GM18517 (cell line): ENCODE data around the gene CEP128.
"Not testable (repeated sequence)": the region's sequence is repeated elsewhere in the genome, so short reads cannot be mapped to it uniquely, and the experiment has no call there.

Experiments used
- ATAC-seq: cut with Tn5 transposase; IDR thresholded peaks from one replicate; pipeline ENCODE4 v1.9.1; 2021; ENCODE audit warnings: mild to moderate bottlenecking, moderate library complexity; ENCODE audit not compliant: unreplicated experiment

Gene CEP128

DNA sequence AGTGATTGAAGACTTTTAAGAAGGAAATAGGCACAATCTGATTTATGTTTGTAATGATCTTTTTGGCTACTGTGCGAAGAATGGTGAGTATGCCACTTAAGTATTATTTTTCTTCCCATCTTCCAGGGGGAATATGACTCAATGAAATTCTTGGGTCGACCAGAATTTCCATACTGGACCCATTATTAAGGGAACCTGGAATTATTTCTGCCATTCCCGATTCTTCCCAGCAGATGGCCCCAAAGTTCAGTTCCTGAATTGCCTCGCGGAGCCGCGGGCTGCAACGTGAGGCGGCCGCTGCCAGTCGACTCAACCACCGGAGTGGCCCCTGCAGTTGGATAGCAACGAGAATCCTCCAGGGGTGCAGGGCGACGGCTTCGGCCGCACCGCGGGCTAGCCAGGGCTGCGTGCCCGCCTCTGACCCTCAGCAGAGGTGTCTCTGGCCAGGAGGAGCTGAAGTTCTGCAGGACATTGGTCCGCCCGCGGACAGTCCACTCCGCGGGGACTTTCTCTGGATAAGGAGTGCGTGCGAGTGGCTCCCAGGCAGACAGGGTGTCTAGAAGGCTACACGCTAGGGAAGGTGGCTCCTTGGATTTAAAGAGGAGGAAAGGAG, 13.3 kb upstream of the CEP128 start:
- no peak for ATAC-seq

DNA sequence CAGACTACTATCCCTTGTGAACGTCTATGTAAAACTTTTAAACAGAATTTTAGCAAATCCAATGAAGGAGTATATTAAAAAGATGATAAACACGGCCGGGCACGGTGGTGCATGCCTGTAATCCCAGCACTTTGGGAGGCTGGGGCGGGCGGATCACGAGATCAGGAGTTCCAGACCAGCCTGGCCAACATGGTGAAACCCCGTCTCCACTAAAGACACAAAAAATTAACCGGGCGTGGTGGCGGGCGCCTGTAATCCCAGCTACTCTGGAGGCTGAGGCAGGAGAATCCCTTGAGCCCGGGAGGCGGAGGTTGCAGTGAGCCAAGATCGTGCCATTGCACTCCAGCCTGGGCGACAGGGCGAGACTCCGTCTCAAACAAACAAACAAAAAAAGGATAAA, 11.7 kb upstream of the CEP128 start:
- ATAC-seq = not testable (repeated sequence)

DNA sequence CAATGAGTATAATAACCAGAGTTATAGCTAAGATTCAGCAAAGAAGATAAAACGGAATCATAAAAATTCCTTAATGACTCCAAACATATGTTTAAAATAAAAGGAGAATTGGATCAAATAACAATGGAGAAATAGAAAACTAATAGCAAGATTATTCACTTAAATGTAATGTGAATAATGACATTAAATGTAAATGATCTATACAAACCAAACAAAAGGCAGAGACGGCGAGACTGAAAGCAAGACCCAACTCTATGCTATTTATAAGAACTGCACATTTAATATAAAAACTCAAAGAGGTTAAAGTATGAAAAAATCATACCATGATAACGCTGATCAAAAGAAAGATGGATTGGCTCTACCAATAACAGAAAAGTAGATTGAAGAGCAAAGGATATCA, 10.0 kb upstream of the CEP128 start:
- ATAC-seq = no peak

DNA sequence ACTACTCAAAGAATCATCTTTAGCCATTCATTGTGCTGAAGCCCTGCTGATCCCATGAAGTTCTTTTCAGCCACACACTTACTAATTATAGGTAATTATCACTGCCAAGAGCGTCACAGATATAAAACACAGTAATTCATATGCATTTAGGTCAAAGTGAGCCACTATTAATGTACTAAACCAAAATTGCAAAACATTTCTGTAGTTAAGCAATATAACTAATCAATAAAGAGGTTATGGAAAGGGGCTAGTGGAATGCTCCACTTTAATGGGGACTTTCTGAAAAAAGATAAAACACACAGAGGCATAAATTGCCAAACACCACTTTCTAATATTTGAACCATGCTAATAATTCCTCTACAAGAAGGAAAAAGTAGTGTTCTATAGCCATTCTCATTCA, 6.8 kb upstream of the CEP128 start:
- no peak for ATAC-seq

DNA sequence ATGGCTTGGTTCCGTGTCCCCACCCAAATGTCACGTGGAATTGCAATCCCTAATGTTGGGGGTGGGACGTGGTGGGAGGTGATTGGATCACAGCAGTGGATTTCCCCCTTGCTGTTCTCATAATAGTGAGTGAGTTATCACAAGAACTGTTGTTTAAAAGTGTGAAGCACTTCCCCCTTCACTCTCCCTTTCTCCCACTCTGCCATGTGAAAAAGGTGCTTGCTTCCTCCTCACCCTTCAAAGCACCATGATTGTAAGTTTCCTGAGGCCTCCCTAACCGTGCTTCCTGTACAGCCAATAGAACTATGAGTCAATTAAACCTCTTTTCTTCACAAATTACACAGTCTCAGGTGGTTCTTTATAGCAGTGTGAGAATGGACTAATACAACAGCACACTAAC, 5.3 kb upstream of the CEP128 start:
- no peak for ATAC-seq

DNA sequence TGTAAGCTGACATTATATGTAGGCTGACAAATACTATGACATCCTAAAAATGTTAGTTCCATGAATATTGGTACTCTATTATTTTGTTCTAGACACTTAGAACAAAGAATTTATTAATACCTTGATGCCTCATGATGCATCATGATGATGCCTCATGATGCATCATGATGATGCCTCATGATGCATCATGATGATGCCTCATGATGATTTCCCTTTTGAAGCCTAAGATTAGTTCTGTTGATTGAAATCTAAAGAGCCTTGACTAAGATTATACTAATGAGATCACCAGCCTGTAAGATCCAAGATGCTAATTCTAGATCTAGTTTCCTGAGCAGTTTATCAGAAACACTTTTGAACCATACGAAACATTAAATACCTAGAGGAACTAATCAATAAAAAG, 4.6 kb upstream of the CEP128 start:
- ATAC-seq = no peak

DNA sequence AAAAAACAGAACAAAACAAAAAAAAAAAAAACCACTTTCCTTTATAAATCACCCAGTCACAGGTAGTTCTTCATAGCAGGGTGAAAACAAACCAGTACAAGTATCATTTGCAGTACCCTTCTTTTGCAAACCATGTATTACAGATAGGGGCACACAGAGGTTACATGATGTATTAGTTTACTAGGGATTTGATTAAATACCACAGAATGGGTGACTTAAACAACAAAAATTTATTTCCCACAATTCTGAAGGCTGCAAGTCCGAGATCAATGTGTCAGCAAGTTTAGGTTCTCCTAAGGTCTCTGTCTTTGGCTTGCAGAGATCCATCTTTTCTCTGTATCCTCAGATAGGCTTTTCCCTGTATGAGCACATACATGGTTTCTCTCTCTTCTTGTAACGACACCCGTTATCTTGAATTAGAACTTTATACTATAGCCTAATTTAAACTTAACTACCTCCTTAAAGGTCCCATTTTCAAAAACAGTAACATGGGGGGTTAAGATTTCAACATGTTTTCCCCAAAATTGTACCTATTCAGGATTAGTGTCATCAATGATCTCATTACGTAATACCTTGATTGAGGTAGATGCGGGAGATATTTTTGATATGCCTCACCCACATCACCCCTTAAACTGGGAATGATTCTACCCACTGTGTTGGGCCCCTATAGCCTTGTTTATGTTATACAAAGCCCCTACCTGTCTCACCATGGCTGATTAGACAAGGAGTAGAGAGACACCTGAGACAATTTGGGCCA, 3.5 kb upstream of the CEP128 start:
- ATAC-seq = no peak

DNA sequence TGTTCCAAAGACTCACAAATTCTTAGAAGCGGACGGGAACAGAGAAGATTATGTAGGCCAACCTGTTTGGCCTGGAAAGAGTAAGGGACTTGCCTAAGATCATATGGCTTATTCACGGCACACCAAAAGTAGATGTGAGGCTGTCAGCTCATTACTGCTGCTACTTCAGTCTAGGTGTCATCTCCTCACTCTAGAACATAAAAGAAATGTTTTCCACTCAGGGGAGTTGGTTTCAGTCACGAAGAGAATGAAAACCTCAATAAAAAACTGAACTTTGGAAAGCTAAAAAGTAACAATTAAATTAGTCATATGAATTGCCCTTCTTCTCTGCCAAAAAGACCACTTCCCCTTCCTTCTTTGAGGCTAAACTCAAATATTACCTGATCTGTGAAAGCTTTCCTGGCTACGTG, 658 bp upstream of the CEP128 start:
- ATAC-seq = peak; percentile 7

DNA sequence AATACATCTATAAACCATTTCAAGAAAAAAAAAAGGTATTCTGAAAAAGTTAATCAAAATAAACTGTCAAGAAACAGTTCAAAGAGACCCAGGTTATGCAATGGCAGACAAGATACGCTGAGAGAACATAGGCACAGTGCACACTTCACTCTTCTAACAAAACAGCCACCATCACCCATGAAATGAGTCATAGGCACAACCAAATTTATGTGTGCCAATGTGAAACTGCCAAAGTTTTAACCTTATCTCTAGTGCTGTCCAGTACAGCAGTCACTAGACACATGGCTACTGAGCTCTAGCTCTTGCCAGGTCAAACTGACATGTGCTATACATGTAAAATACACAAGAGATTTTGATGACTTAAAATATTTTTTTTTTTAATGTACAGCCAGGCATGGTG, 1.4 kb downstream of the CEP128 start:
- peak; percentile 51 for ATAC-seq

DNA sequence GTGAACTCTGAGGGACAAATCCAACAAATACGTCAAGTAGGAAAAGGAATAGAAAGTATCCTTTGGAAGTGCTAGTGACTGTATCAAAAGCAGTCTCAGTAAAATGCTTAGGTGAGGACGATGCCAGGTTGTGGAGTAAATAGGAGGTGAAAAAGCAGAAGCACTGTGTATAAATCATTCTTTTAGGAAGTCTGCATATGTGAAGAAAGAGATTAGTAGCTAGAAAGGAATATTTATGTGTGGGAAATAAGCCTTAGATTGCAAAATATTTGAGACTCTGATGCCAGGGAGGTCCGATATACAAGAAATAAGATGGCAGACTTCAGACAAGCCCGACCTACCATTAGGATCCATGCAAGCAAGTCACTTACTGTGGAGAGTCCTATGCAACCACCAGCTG, 7.9 kb downstream of the CEP128 start:
- ATAC-seq = no peak

DNA sequence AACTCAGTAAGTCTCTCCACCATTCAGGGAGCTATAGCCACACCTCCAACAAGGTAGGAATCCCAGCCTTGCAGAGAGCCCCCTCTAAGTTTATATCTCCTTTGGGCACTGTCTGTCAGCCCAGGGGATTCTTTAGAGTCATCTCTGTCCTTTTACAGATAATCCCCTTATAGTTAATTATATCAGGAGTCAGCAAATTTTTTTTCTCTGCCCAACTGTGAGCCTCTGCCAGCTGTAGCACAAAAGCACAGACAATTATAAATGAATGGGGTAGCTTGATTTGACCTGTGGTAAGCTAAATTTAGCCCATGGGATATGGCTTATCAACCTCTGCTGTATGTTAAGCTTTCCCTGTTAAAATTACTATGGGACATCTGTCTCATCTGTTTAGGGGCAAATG, 8.3 kb downstream of the CEP128 start:
- no peak for ATAC-seq

DNA sequence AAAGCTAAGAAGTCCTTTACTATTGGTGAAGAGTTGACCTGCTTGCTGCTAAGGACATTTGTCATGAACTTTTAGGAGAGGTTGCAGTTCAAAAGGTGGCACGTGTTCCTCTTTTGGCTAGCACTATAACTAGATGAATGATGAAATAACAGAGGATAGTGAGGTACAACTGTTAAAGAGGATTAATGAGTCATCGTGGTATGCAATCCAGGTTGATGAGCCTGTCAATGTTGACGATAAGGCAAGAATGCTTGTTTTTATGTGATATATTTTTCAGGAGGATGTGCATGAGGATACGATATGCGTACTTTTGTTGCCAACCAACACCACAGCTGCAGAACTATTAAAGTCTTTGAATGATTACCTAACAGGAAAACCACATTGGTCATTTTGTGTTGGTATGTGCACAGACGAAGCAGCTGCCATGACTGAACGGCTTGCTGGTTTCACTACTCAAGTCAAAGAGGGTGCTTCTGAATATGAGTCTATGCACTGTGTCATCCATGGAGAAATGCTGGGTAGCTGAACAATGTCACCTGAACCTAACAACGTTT, 10.6 kb downstream of the CEP128 start:
- ATAC-seq = peak; percentile 98

DNA sequence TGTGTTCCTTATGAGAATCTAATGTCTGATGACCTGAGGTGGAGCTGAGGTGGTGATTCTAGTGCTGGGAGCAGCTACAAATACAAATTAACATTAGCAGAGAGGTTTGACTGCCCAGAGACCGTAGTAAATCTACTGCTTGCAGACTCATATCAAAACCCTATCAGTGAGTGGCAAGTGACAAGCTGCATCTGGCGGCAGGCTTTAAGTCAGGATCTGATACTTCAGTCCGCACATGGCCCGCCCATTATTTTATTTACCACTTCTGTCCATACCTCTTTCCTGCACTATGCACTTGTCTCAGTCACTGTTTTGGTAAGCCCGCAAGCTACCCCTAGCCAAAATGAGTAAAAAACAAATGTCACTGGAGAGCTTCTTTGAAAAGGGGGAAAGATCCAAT, 11.4 kb downstream of the CEP128 start:
- no peak for ATAC-seq

DNA sequence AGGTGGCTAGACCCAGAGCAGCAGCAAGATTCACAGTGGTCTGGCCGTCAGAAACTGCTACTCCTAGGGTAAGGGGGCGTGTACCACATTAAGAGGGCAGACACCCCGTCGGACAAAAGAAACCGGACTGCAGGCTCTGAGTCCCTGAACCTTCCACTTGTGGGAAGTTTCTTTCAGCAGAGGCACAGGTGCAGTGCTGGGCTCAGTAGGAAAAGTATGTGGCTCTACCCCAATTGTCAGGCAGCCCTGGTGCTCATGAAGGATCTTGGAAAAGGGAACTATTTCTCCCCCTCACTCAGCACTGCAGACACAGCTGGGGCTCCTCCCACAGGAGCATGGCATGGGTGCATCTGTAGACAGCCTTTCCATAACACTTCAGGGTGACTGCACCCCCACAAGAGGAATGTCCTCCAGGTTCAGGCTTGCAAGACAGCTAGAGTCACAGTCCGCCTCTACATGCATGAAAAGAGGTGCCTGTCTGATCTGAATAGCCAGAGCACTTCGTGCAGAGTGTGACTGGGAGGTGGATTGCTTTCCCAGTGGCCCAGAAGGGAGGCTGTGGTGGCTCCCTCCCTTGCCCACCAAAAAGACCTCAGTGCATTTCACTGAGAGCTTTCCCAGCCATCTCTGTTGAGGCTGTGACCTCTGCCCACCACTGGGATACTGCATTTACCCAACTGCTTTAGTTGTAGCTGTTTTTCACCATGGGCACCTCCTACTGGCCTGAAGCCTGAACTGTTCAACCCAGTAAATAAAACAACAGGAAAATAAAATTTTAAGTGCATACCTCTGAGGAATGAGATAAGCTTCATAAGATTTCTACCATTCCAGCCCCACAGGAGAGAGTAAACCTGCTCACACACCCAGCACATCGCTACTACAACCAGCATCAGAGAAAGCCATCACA, 14.2 kb downstream of the CEP128 start:
- no peak for ATAC-seq

DNA sequence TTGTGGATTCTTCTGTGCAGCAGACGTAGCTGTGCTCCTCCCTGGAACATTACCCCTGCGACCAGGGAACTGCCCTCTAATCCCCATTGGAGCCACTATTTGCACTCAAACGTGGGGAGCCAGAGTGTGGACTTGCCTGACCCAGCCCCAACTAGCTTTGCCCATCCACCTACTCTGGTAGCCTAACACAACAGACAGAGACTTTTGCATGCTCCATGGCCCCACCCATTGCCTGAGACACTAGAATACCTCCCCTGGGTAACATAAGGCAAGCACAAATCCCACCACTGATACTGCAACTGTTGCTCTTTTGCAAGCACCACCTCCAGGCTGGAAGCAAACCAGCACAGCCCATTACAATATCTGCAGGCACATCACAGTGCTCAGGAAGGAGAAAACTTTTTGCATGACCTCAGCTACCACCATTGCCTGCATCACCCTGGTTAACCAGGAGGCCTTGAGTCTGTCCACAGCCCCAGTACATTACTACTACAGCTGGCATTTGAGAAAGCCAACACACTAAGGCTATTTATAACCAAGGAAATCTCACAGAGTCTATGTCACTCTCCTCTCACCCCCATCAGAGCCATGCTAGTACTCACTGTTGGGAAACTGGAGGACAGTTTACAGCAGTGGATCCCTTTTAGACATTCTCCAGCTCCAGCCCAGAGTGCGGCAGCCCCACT, 15.0 kb downstream of the CEP128 start:
- no peak for ATAC-seq

DNA sequence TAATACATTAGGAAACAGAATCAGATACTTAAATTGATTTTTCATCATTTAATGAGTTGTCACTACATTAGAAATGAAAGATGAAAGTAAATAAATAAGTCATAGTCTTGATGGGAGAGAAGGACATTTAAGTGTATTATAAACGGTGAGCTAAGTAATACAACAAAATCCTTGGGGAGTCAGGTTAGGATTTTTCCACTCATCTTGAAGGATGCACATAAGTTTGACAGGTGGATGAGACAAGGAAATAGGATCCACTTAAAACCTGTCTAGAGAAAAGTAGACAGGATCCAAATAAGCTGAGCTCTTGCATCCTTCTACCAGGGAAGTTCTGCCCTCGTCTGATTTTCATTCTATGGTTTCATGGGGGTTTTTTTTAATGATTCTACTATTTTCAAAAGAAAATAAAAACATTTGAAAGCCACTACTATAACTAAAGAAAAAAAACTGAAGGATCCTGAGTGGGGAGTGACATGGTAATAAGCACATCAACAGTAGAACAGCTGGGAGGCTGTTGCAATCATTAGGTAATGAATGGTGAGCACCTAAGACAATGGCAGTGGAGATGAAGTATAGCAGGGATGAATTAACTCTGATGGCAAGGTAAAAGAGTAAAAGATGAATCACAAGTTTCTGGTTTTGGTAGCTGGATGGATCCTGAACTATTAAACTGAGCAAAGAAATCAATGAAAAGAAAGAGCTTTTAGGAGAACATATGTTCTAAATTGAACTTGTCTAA, 17.0 kb downstream of the CEP128 start:
- ATAC-seq = no peak

DNA sequence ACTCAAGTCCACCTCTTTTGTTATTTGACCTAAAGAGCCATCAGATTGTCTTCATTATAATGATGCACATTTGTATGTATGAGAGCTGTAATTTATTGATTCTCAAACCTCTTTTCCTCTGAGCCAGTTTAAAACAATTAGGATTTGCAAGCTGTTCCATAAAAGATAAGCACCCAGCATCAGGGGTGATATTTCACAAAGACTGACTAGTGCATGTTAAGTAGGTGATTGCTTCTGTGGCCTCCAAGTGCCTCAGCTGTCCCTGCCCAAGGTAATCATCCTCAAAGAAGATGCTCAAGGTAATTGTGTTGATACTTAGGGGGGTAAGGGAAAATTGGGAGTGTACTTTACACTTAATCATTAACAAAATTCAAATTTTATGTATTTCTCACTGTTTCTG, 18.2 kb downstream of the CEP128 start:
- ATAC-seq = no peak

DNA sequence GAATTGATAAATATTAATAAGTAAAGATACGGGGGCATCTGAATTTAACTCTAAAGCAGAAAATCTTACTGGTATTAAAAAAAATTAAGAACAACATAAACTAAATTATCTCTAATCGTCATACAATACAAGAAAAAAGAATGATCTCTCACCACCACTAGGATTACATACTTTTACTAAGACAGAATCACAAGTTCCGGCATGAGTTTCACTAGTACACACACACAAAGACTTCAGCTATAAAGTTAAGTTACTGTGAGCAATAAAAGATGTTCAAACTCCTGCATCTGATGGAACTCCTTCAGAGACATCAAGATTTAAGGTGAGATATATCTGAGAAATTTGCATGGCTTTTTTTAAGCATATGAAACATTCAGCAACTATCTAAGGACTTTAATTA, 21.9 kb downstream of the CEP128 start:
- ATAC-seq = no peak

DNA sequence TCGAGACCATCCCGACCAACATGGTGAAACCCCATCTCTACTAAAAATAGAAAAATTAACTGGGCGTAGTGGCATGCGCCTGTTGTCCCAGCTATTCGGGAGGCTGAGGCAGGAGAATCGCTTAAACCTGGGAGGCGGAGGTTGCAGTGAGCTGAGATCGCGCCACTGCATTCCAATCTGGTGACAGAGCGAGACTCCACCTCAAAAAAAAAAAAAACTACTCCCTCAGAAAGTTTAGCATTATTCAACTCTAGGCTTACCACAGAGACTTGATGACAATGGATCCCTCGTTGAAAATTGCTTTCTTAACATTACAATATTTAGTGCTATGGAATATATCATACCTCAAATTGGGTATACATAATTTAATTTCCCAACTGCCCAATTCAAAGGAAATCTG, 29.5 kb downstream of the CEP128 start:
- ATAC-seq = not testable (repeated sequence)

DNA sequence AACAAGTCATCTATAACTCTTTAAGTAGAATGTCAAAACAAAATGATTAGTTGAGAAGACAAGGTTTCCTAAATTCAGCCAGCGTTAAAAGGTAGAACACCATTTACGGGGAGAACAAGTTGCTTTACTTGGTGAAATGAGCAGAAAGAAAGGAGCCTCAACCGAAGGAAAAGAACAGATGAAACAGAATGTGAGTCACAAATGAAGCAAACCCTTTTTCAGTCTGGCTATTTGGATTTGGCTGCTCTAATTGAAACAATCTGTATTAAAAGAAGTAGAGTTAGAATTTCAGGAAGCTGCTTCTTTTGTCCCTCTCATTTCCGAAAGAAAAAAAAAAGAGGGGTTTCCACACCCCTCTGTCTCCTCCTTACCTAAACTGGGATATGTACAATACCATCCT, 34.6 kb downstream of the CEP128 start:
- no peak for ATAC-seq
